ENCODE data around the gene MVB12B.

DNA sequence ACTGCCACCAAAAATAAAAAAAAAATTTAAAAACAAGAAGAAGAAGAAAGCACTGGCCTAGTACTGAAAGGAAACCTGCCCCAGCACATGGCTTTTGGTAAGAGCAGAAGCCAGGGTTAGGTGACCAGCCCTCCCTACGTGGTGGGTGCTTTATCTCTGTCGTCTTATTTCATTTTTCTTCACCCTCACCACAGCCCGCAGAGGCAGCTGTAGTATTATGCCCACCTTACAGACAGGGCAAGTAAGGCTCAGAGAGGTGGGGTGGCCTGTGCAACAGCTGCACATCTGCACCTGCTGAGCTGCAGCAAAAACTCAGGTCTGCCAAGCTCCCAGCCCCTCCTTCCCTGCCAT lies 146.3 kb downstream of the MVB12B start:
- TF ChIP-seq YY1 (IDR thresholded peaks at IDR 0.05; ENCODE audit: insufficient read depth, insufficient read length), result no peak
- TF ChIP-seq SUZ12 (IDR thresholded peaks at IDR 0.05; ENCODE audit: extremely low read depth, insufficient read depth, insufficient read length), result no peak
- no peak for TF ChIP-seq ZNF274 (IDR thresholded peaks at IDR 0.05; ENCODE audit: low read depth, low read length)
